ENCODE measurements around the gene IL1R1.

Gene IL1R1

DNA sequence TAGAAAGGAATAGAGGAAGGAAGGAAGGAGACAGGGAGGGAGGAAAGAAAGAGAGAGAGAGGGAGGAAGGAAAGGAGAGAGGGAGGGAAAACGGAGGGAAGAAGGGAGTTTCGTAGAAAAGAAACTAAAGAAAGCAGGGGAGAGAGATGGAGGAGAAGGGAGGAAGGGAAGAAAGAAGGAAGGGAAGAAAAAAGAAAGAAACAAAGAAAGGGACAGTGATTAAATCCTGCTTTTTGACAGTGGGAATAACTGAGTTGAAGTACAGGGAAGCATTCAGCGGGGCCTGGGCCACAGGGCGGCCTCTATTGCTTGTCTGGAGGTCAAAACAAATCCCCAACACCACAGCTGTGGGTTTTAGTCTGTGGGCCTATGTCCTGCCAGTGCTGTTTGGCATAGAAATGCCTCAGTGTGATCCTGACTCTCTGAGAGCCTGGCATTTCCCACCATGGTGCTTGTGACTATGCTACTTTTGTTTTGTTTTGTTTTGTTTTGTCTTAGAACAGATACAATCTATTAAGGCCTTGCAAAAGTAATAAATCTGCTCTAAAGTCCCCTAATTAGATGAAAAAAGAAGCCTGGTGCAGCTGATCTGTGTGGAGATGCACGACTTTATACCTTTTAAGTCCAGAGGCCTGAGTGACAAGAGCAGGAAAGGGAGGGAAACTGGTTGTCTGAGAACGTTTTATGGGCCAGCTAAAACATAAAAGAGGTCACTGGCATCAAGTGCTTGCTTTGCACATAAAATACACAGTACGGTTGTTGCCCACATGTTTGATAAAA, 84.3 kb downstream of the IL1R1 start:
- peak overlapping the region; percentile 86 to 93 (median 91) for H3K27ac Mint-ChIP-seq
- H3K27me3 Mint-ChIP-seq (ENCODE audit: low read depth) = peaks cover 4% of the 10 kb centered on the region
- no peaks in the 10 kb centered on the region for H3K36me3 Mint-ChIP-seq (ENCODE audit: low read depth)
- H3K4me3 Mint-ChIP-seq = peak overlapping the region in 1 of 3 experiments; percentile 18
- H3K4me1 Mint-ChIP-seq = peaks cover 35% of the 10 kb centered on the region
- TF ChIP-seq, protein P1, sequence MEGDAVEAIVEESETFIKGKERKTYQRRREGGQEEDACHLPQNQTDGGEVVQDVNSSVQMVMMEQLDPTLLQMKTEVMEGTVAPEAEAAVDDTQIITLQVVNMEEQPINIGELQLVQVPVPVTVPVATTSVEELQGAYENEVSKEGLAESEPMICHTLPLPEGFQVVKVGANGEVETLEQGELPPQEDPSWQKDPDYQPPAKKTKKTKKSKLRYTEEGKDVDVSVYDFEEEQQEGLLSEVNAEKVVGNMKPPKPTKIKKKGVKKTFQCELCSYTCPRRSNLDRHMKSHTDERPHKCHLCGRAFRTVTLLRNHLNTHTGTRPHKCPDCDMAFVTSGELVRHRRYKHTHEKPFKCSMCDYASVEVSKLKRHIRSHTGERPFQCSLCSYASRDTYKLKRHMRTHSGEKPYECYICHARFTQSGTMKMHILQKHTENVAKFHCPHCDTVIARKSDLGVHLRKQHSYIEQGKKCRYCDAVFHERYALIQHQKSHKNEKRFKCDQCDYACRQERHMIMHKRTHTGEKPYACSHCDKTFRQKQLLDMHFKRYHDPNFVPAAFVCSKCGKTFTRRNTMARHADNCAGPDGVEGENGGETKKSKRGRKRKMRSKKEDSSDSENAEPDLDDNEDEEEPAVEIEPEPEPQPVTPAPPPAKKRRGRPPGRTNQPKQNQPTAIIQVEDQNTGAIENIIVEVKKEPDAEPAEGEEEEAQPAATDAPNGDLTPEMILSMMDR (IDR thresholded peaks at IDR 0.05; ENCODE audit: unreplicated experiment in 3 of 3) = no peak
- no peaks in the 10 kb centered on the region for H3K9me3 Mint-ChIP-seq

DNA sequence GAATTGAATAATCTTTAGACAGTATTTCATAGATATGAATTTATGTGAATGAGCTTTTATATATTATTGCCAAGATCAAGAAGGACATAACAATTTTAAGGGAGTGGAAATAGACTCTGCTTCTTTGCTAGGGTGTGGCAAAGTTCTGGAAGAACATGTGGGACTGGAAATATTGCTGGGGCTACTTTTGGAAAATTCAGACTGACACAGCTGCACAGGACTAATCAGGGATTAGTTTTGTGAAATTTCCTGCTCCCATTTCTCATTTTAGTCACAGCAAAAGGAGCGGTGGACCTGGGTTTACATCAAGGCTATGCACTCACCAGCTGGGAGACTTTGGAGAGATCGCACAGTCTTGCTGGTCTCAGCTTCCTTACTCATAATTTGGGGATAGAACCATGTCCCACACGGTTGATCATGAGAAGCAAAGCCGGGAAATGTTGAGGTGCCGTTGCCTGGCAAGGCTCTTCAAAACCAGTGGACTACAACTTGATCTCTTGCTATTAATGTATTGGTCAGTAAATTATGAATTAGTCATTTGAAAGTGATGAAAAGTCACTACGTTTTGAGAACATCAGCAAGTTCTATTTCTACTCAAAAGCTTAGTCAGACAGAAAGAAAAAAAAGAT, 86.7 kb downstream of the IL1R1 start:
- Mint-ChIP-seq H3K27me3 (ENCODE audit: low read depth) (no peaks in the 10 kb centered on the region), H3K9me3 (no peaks in the 10 kb centered on the region), H3K36me3 (ENCODE audit: low read depth) (no peaks in the 10 kb centered on the region), H3K27ac (no peak overlapping the region), H3K4me1 (peaks cover 35% of the 10 kb centered on the region), H3K4me3 (no peak overlapping the region)
- TF ChIP-seq, protein P1 (IDR thresholded peaks at IDR 0.05; ENCODE audit: unreplicated experiment in 3 of 3) = no peak

All from nephron (organoid).